GM19099 (cell line): ENCODE measurements around the gene POLR1B.
A peak's percentile ranks its signal among the peaks of the same experiment; 100 is the strongest.

ENCODE experiments used
- POLR2A ChIP-seq: IDR thresholded peaks from 3 replicates; pipeline ENCODE4 v1.6.1; 2011; ENCODE audit warnings: low read depth; ENCODE audit not compliant: insufficient read length; ENCODE audit errors: extremely low read depth

The POLR1B gene

GRCh38 chr2:112541315-112542122 is 746 bp upstream of the POLR1B start:
- TF ChIP-seq POLR2A: peak; percentile 81

DNA sequence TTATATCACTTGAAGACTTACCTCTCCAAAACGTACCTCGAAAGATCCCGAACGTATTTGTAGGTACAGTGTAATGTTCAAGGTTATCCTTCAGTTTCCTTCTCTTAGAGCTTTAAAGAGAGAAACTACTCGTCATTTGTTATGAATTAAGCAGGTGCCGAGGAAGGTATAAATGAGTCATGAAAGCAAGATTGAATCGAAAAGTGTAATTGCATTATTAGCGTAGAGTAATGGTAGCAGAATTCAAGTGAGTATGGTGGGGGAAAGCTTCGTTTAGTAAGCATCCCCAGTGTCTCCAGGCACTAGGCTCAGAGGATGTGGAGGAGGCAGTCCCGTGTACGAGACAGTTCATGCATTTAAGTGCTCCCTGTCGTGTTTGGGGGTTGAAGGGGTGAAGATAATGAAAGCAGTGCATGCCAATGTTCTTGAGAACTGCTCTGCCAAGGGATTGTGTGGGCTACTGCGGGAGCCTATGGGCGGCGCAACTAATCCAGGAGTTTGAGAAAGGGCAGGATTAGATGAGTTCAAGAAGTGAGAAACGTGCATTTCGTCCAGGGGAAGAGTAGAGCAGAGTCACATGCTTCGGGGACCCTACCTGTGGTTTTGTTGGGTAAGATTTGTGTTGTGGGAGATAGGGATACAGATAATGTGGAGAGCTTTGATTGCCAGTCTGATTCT is 858 bp downstream of the POLR1B start:
- TF ChIP-seq POLR2A: no peak

DNA sequence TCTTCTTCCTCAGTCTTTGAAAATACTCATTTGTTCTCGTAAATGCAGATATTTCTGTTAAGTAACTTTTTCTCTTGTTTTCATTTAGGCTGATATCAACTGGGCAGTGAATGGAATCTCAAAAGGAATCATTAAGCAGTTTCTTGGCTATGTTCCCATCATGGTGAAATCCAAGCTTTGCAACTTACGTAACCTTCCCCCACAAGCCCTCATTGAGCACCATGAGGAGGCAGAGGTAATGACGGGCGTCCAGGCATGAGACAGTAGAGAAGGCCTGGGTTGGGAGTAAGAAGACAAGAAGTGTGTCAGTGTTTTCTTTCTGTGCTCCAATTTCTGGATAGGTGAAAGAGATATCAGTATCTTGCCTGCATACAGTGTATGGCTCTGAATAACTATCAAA is 5.1 kb downstream of the POLR1B start:
- TF ChIP-seq POLR2A: no peak

GRCh38 chr2:112548980-112549379 is 6.7 kb downstream of the POLR1B start:
- TF ChIP-seq POLR2A: no peak

GRCh38 chr2:112566104-112566503 is 23.8 kb downstream of the POLR1B start:
- no peak for TF ChIP-seq POLR2A

DNA sequence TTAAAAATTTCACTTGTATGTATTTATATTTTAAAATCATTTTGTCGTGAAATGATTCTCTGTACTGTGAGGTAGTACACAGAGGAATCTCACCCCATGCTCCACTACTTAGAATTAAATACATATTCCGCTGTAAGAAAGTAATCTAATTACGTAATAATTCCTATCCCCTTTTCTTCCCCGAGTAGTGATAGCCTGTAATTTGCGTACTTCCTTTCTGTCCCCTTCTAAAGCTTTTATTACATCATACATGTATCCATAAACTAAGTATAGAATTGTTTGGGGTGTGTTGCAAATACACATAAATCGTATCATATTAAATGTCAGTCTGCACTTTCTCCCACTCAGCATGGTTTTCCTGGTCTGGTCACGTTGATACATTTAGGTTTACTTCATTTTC is 29.7 kb downstream of the POLR1B start:
- no peak for TF ChIP-seq POLR2A

- TF ChIP-seq POLR2A: no peak
Observed at GRCh38 chr2:112577756-112578155, 35.5 kb downstream of the POLR1B start.

DNA sequence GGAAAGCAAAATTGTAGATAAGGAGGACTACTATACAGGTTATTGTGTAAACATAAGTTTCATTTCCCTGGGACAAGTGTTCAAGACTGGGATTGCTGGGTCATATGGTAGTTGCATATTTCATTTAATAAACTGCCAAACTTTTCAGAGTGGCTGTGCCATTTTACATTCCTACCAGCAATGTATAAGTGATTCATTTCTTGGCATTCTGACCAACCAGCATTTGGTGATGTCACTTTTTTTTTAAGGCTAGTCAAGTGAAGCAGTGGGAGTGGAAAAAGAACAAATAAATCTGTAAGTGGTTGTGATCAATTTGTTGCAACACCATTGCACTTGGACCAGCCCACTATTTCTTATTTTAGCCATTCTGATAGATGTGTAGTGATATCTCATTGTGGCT is 37.0 kb downstream of the POLR1B start:
- no peak for TF ChIP-seq POLR2A

DNA sequence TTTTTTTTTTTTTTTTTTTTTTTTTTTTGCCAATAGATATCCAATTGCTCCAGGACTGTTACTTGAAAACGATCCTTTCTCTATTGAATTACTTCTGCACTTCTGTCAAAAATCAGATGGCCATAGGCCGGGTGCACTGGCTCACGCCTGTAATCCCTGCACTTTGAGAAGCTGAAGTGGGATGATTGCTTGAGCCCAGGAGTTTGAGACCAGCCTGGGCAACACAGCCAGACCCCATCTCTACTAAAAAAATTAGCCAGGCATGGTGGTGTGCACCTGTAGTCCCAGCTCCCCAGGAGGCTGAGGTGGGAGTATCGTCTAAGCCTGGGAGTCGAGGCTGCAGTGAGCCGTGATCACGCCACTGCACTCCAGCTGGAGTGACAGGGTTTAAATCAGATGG is 37.8 kb downstream of the POLR1B start:
- TF ChIP-seq POLR2A: no peak

DNA sequence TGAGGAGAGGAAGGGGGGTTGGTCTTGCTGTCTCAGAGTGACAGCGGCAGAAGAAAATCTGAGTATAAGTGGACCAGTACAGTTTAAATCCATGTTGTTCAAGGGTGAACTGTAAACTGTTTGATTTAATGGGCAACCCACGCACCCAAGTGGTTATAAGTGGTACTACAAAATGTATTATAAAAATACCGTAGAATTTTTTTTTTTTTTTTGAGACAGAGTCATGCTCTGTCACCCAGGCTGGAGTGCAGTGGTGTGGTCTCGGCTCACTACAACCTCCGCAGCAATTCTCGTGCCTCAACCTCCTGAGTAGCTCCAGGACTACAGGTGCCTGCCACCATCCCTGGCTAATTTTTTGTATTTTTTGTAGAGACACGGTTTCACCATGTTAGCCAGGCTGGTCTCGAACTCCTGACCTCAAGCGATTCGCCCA is 40.1 kb downstream of the POLR1B start:
- no peak for TF ChIP-seq POLR2A

DNA sequence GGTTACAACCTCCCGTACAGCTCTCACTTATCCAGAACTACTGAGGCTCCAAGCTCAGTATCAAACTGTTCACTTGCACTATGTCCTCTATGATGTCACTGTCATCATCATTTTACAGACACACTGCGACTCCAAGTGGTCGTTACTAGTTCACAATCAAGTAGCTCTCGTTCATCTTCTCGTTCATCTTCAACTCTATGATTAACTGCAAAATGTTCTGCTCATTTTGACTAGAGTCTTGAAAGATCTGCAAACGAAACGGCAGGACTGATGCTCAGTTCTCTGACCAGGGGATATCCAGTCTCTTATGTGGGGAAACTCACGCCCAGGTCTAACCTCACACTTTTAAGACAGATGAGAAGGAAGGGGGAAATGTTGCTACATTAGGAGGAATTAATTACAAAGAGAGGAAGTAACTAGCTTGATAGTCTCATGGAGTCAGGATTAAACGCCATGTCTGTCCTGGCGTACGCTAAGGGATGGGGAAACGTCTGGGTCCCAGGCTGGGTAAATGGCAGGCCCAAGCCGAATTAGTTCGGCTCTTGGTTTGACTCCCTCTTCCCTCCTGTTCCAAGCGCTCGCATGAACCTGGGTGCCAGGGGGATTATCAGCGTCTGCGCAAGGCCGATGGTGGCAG is 41.4 kb downstream of the POLR1B start:
- no peak for TF ChIP-seq POLR2A

- peak; percentile 80 for TF ChIP-seq POLR2A
Observed at GRCh38 chr2:112584134-112584890, 42.0 kb downstream of the POLR1B start, which contains the start of gene CHCHD5. Gene CHCHD5 (plus strand): TSS chr2:112584609. CDS start chr2:112584648, 39 bp downstream.

- peak; percentile 12 for TF ChIP-seq POLR2A
Observed at GRCh38 chr2:112584891-112585250, 42.6 kb downstream of the POLR1B start.

DNA sequence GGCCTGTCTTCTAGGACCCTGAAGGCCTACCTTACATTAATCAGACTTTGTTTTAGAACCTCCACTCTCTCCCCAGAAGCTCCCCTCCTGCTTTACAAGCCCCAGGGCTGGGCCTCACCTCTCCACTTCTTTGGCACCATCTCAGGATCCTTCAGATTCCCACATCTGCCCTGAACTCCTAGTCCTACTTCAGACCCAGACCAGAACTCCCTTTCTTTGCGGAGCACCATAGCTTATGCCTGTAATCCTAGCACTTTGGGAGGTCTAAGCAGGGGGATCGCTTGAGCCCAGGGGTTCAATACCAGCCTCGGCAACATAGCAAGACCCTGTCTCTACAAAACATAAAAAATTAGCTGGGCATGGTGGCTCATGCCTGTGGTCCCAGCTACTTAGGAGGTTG is 43.1 kb downstream of the POLR1B start:
- TF ChIP-seq POLR2A: no peak

GRCh38 chr2:112585873-112586464 is 43.7 kb downstream of the POLR1B start:
- no peak for TF ChIP-seq POLR2A
